Lower lobe of right lung (tissue), 2 donors: ENCODE data around the gene SPINK5. TPM values are rescaled to one million over a fixed set of nuclear protein-coding genes. Genes with fewer than 3 reads are reported as not detected.

Experiments
- ATAC-seq, 2 donors: fragments of 200-7000 bp; cut with Tn5 transposase; one replicate each; pipeline ENCODE4 v1.9.1; 2020 to 2022; ENCODE audit warnings: mild to moderate bottlenecking in 2 of 2, moderate library complexity in 2 of 2
- DNase-seq: peaks from one replicate; pipeline ENCODE4 v3.0.0-alpha.2; 2020
- H3K27ac ChIP-seq: fragments of 200-600 bp; one replicate; pipeline ENCODE4 v1.8.0; 2022
- H3K27me3 ChIP-seq: fragments of 200-600 bp; one replicate; pipeline ENCODE4 v1.8.0; 2022; ENCODE audit warnings: low read depth
- H3K36me3 ChIP-seq: fragments of 200-600 bp; one replicate; pipeline ENCODE4 v1.8.0; 2022; ENCODE audit warnings: mild to moderate bottlenecking
- H3K4me1 ChIP-seq: fragments of 200-600 bp; one replicate; pipeline ENCODE4 v1.8.0; 2022
- H3K4me3 ChIP-seq: fragments of 200-600 bp; one replicate; pipeline ENCODE4 v1.8.0; 2022; ENCODE audit warnings: mild to moderate bottlenecking
- H3K9me3 ChIP-seq: fragments of 200-600 bp; one replicate; pipeline ENCODE4 v1.8.0; 2022
- CTCF ChIP-seq: fragments of 200-600 bp; IDR thresholded peaks from one replicate; pipeline ENCODE4 v1.8.0; 2022; ENCODE audit warnings: antibody characterized with exemption, mild to moderate bottlenecking
- intact Hi-C: fragments of 100-400 bp; cut with DNase I; formaldehyde crosslinking; loops from one replicate; pipeline ENCODE4 v1.11.0; 2022
- total RNA-seq: library from RNA; stranded (reverse); fragmentation: NEBNext Ultra II Directional; extraction: Animal tissue kit (Norgen Biotek cat#: 25700); gene quantifications from one replicate; pipeline ENCODE4 v1.2.1, GENCODE V29; 2021
- donor health status: DM: no; HTN: yes; CAD: no; lungs with severe emphysema.

The SPINK5 gene
- total RNA-seq, 1 donor from 2014 or later: 2.1 TPM

- Histone ChIP-seq H3K27me3 (no peaks in the 10 kb centered on the region), H3K4me3 (no peak overlapping the region), H3K36me3 (no peaks in the 10 kb centered on the region), H3K4me1 (no peaks in the 10 kb centered on the region), H3K27ac (no peak overlapping the region), H3K9me3 (peaks cover 8% of the 10 kb centered on the region)
- intact Hi-C loops: no loop called here
- DNase-seq: no peak
- no peak for ATAC-seq
- no peak for TF ChIP-seq CTCF
Observed at GRCh38 chr5:148060881-148061280, 2.9 kb upstream of the SPINK5 start.

- no peak for DNase-seq
- Histone ChIP-seq H3K27me3 (no peaks in the 10 kb centered on the region), H3K4me3 (no peak overlapping the region), H3K4me1 (no peaks in the 10 kb centered on the region), H3K36me3 (no peaks in the 10 kb centered on the region), H3K27ac (no peak overlapping the region), H3K9me3 (no peaks in the 10 kb centered on the region)
- no peak for ATAC-seq
- intact Hi-C loops: no loop called here
- no peak for TF ChIP-seq CTCF
Observed at GRCh38 chr5:148070621-148071020, 6.8 kb downstream of the SPINK5 start.

GRCh38 chr5:148072207-148072606 lies 8.4 kb downstream of the SPINK5 start:
- Histone ChIP-seq H3K36me3 (no peaks in the 10 kb centered on the region), H3K9me3 (no peaks in the 10 kb centered on the region), H3K27ac (no peak overlapping the region), H3K4me3 (no peak overlapping the region), H3K27me3 (no peaks in the 10 kb centered on the region), H3K4me1 (no peaks in the 10 kb centered on the region)
- intact Hi-C loops: no loop called here
- no peak for TF ChIP-seq CTCF
- DNase-seq (no peak), ATAC-seq (no peak)

- ATAC-seq: no peak
- Histone ChIP-seq H3K36me3 (no peaks in the 10 kb centered on the region), H3K27me3 (no peaks in the 10 kb centered on the region), H3K9me3 (no peaks in the 10 kb centered on the region), H3K27ac (no peak overlapping the region), H3K4me1 (no peaks in the 10 kb centered on the region), H3K4me3 (no peak overlapping the region)
- no peak for DNase-seq
- TF ChIP-seq CTCF: no peak
- intact Hi-C loops: no loop called here
Observed at GRCh38 chr5:148075529-148075928, 11.7 kb downstream of the SPINK5 start.

GRCh38 chr5:148083203-148083602 lies 19.4 kb downstream of the SPINK5 start:
- no peak for ATAC-seq
- peaks cover 5% of the 10 kb centered on the region for H3K9me3 ChIP-seq

More at GRCh38 chr5:148083203-148083602, 19.4 kb downstream of the SPINK5 start:
- Histone ChIP-seq H3K4me3 (no peak overlapping the region), H3K36me3 (no peaks in the 10 kb centered on the region), H3K27ac (no peak overlapping the region), H3K4me1 (no peaks in the 10 kb centered on the region), H3K27me3 (no peaks in the 10 kb centered on the region)
- TF ChIP-seq CTCF: no peak
- no peak for DNase-seq
- intact Hi-C loops: no loop called here
